Activated CD4-positive, alpha-beta memory T cell treated with anti-CD3 and anti-CD28 coated beads for 36 hours (primary cell): ENCODE measurements around the gene TOM1L2. TPM values are rescaled to one million over a fixed set of nuclear protein-coding genes. Genes with fewer than 3 reads are reported as not detected.
A peak's percentile ranks its signal among the peaks of the same experiment; 100 is the strongest.
"Not testable (repeated sequence)": the region's sequence is repeated elsewhere in the genome, so short reads cannot be mapped to it uniquely, and the experiment has no call there.

ENCODE experiments used
- CTCF ChIA-PET: fragments of 350-600 bp; sonication (Branson Sonifier 250); formaldehyde crosslinking; loops from one replicate; lab custom pipeline; 2021; ENCODE audit warnings: antibody characterized with exemption, inconsistent platforms; lab: Charles Lee
- POLR2A ChIA-PET: fragments of 350-600 bp; sonication (Branson Sonifier 250); formaldehyde crosslinking; loops from one replicate; lab custom pipeline; 2021; ENCODE audit warnings: antibody characterized with exemption; lab: Charles Lee
- DNase-seq: peaks from one replicate; pipeline ENCODE4 v3.0.0-alpha.2; 2020
- H3K27ac Mint-ChIP-seq: one replicate; pipeline ENCODE4 v1.8.0; 2021; ENCODE audit warnings: mixed read lengths
- H3K27me3 Mint-ChIP-seq: one replicate; pipeline ENCODE4 v1.8.0; 2021; ENCODE audit warnings: mixed read lengths
- H3K36me3 Mint-ChIP-seq: one replicate; pipeline ENCODE4 v1.8.0; 2021; ENCODE audit warnings: mixed read lengths
- H3K4me1 Mint-ChIP-seq: one replicate; pipeline ENCODE4 v1.8.0; 2021; ENCODE audit warnings: low read depth, mixed read lengths
- H3K4me3 Mint-ChIP-seq: one replicate; pipeline ENCODE4 v1.8.0; 2021; ENCODE audit warnings: mild to moderate bottlenecking, mixed read lengths
- H3K9me3 Mint-ChIP-seq: one replicate; pipeline ENCODE4 v1.8.0; 2021; ENCODE audit warnings: mixed read lengths
- intact Hi-C: fragments of 100-400 bp; cut with micrococcal nuclease; formaldehyde crosslinking; loops from one replicate; pipeline ENCODE4 v1.15.1; 2023
- total RNA-seq, 2 experiments: library from RNA; stranded (reverse); gene quantifications; one replicate each; pipeline ENCODE4 v1.2.3, GENCODE V29; 2021

Gene TOM1L2
- total RNA-seq, 2 experiments from 2014 or later = 11.1 to 12.7 TPM

GRCh38 chr17:18008496-18009268, 36.5 kb upstream of the TOM1L2 start:
- intact Hi-C loops = no loop called here
- CTCF ChIA-PET = no interaction called here

GRCh38 chr17:18006495-18007239, 34.5 kb upstream of the TOM1L2 start:
- no peak overlapping the region for H3K27ac Mint-ChIP-seq
- DNase-seq = no peak
- ChIA-PET CTCF (interaction anchor here (0.9 to 1.1 kb wide), 3 partner anchors 11 to 147 kb away, joined by 3 read pairs; no protein-coding TSS in a partner anchor), POLR2A (no interaction called here)
- no peaks in the 10 kb centered on the region for H3K4me1 Mint-ChIP-seq
- intact Hi-C loops = no loop called here
- H3K27me3 Mint-ChIP-seq = no peaks in the 10 kb centered on the region
- no peaks in the 10 kb centered on the region for H3K9me3 Mint-ChIP-seq
- no peak overlapping the region for H3K4me3 Mint-ChIP-seq
- H3K36me3 Mint-ChIP-seq = peaks cover 8% of the 10 kb centered on the region

More at GRCh38 chr17:18008496-18009268, 36.5 kb upstream of the TOM1L2 start:
- POLR2A ChIA-PET = no interaction called here
- no peaks in the 10 kb centered on the region for H3K27me3 Mint-ChIP-seq
- H3K9me3 Mint-ChIP-seq = no peaks in the 10 kb centered on the region
- H3K36me3 Mint-ChIP-seq = peaks cover 10% of the 10 kb centered on the region
- no peak overlapping the region for H3K27ac Mint-ChIP-seq
- DNase-seq = no peak
- H3K4me3 Mint-ChIP-seq = no peak overlapping the region
- H3K4me1 Mint-ChIP-seq = no peaks in the 10 kb centered on the region

GRCh38 chr17:18005496-18005895, 33.3 kb upstream of the TOM1L2 start:
- POLR2A ChIA-PET = no interaction called here
- no peak for DNase-seq
- Mint-ChIP-seq H3K27ac (no peak overlapping the region), H3K4me3 (no peak overlapping the region), H3K4me1 (no peaks in the 10 kb centered on the region), H3K9me3 (no peaks in the 10 kb centered on the region), H3K36me3 (peaks cover 8% of the 10 kb centered on the region), H3K27me3 (no peaks in the 10 kb centered on the region)
- intact Hi-C loops = no loop called here
- CTCF ChIA-PET = interaction anchor here (0.5 kb wide), 1 partner anchor 26 kb away, joined by 3 read pairs; no protein-coding TSS in a partner anchor

- no peak for DNase-seq
- Mint-ChIP-seq H3K4me3 (no peak overlapping the region), H3K27ac (no peak overlapping the region), H3K9me3 (no peaks in the 10 kb centered on the region), H3K4me1 (no peaks in the 10 kb centered on the region), H3K36me3 (peaks cover 8% of the 10 kb centered on the region), H3K27me3 (no peaks in the 10 kb centered on the region)
- CTCF ChIA-PET = no interaction called here
- intact Hi-C loops = no loop called here
- POLR2A ChIA-PET = no interaction called here
These were observed 32.7 kb upstream of the TOM1L2 start for GRCh38 chr17:18004884-18005305.

- Mint-ChIP-seq H3K4me3 (no peak overlapping the region), H3K4me1 (no peaks in the 10 kb centered on the region), H3K36me3 (peaks cover 6% of the 10 kb centered on the region), H3K27ac (no peak overlapping the region), H3K9me3 (no peaks in the 10 kb centered on the region), H3K27me3 (no peaks in the 10 kb centered on the region)
- no peak for DNase-seq
- intact Hi-C loops = no loop called here
- CTCF ChIA-PET = no interaction called here
- POLR2A ChIA-PET = no interaction called here
These were observed 32.1 kb upstream of the TOM1L2 start for GRCh38 chr17:18004345-18004744.

- Mint-ChIP-seq H3K27me3 (no peaks in the 10 kb centered on the region), H3K27ac (no peak overlapping the region), H3K4me1 (no peaks in the 10 kb centered on the region), H3K36me3 (peaks cover 6% of the 10 kb centered on the region), H3K4me3 (no peak overlapping the region), H3K9me3 (no peaks in the 10 kb centered on the region)
- DNase-seq = no peak
- intact Hi-C loops = no loop called here
- ChIA-PET POLR2A (no interaction called here), CTCF (no interaction called here)
These were observed 30.0 kb upstream of the TOM1L2 start for GRCh38 chr17:18002171-18002570.

- intact Hi-C loops = no loop called here
- Mint-ChIP-seq H3K4me3 (no peak overlapping the region), H3K9me3 (no peaks in the 10 kb centered on the region), H3K4me1 (no peaks in the 10 kb centered on the region), H3K27ac (no peak overlapping the region), H3K27me3 (no peaks in the 10 kb centered on the region), H3K36me3 (no peaks in the 10 kb centered on the region)
- ChIA-PET CTCF (no interaction called here), POLR2A (no interaction called here)
- no peak for DNase-seq
These were observed 27.8 kb upstream of the TOM1L2 start for GRCh38 chr17:18000030-18000408.

GRCh38 chr17:17999364-18000029, 27.3 kb upstream of the TOM1L2 start:
- no peak overlapping the region for H3K4me3 Mint-ChIP-seq
- DNase-seq = no peak
- H3K4me1 Mint-ChIP-seq = no peaks in the 10 kb centered on the region
- no peaks in the 10 kb centered on the region for H3K27me3 Mint-ChIP-seq
- H3K27ac Mint-ChIP-seq = no peak overlapping the region
- ChIA-PET CTCF (no interaction called here), POLR2A (no interaction called here)
- H3K9me3 Mint-ChIP-seq = no peaks in the 10 kb centered on the region
- H3K36me3 Mint-ChIP-seq = no peaks in the 10 kb centered on the region
- intact Hi-C loops = no loop called here

GRCh38 chr17:17998934-17999333, 26.7 kb upstream of the TOM1L2 start:
- Mint-ChIP-seq H3K4me1 (no peaks in the 10 kb centered on the region), H3K4me3 (no peak overlapping the region), H3K9me3 (no peaks in the 10 kb centered on the region), H3K27me3 (no peaks in the 10 kb centered on the region), H3K36me3 (no peaks in the 10 kb centered on the region), H3K27ac (no peak overlapping the region)
- no peak for DNase-seq
- intact Hi-C loops = no loop called here
- ChIA-PET CTCF (no interaction called here), POLR2A (no interaction called here)

- H3K27me3 Mint-ChIP-seq, DNase-seq, POLR2A ChIA-PET, H3K36me3 Mint-ChIP-seq, H3K4me1 Mint-ChIP-seq, H3K27ac Mint-ChIP-seq, intact Hi-C loops, H3K4me3 Mint-ChIP-seq, H3K9me3 Mint-ChIP-seq: not testable (repeated sequence)
- CTCF ChIA-PET = interaction anchor here (0.9 to 1.8 kb wide), 2 partner anchors 11 to 38 kb away, joined by 3 to 7 read pairs; no protein-coding TSS in a partner anchor
These were observed 23.7 kb upstream of the TOM1L2 start for GRCh38 chr17:17995887-17996286.

- no peaks in the 10 kb centered on the region for H3K4me1 Mint-ChIP-seq
- intact Hi-C loops = loop anchor here (5.0 kb wide), 1 partner anchor 43 kb away; the partner anchor contains the start of genes ATPAF2 and GID4
- no peak overlapping the region for H3K27ac Mint-ChIP-seq
- no peaks in the 10 kb centered on the region for H3K36me3 Mint-ChIP-seq
- ChIA-PET POLR2A (no interaction called here), CTCF (interaction anchor here (0.7 to 1.8 kb wide), 3 partner anchors 12 to 41 kb away, joined by 3 to 7 read pairs (median 4); no protein-coding TSS in a partner anchor)
- no peaks in the 10 kb centered on the region for H3K9me3 Mint-ChIP-seq
- DNase-seq = peak; percentile 15
- H3K4me3 Mint-ChIP-seq = no peak overlapping the region
- H3K27me3 Mint-ChIP-seq = no peaks in the 10 kb centered on the region
These were observed 22.3 kb upstream of the TOM1L2 start for GRCh38 chr17:17994271-17995069.
